GM21576 (cell line): ENCODE data around the gene KCNIP3.
"Not testable (repeated sequence)": the region's sequence is repeated elsewhere in the genome, so short reads cannot be mapped to it uniquely, and the experiment has no call there.

Experiments used
- ATAC-seq: cut with Tn5 transposase; IDR thresholded peaks from one replicate; pipeline ENCODE4 v1.9.1; 2021; ENCODE audit warnings: mild to moderate bottlenecking, moderate library complexity; ENCODE audit not compliant: unreplicated experiment

KCNIP3 gene

DNA sequence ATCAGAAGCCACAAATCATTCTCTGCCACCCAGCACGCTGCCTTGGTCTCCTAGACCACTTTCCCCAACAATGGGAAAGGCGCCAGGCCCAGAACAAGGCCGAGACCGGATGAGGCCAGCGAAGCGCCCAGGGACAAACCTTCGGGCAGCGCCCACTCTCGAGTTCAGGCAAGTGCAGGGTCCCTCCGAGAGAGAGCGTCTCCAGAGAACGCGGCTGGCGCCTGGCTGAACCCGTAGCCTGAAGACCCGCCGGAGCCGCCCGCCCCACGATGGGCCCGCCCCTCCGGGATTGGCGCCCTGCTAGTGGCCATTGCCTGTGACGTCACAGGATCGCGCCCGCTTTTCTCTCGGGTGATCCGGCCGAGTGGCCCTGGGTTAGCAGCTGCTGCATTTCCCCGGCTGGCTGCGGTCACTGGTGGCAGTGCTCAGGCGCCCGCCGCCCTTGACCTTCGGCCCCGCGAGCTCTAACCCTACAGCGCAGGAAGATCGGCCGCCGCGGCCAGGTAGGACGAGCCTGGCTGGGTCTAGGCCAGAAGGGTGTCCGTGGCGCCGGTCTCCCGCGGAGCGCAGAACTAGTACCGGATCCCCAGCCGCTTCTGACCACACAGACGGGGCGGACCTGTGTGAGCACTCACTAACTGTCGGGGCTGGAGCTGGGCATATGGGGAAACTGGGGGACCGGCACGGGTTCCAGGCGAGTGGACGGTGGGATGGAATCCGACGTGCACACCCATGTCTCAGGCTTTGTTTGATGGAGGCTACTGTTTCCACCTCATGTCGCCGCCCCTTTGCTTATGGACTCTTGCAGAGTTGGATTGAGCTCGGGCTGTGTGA, 105.4 kb downstream of the KCNIP3 start, which contains the start of gene FAHD2A:
TSS of gene FAHD2A (plus strand) at position 339 of the 834 bp plus-strand sequence. CDS start 2,851 bp downstream, outside the sequence.
- peak; percentile 90 for ATAC-seq

DNA sequence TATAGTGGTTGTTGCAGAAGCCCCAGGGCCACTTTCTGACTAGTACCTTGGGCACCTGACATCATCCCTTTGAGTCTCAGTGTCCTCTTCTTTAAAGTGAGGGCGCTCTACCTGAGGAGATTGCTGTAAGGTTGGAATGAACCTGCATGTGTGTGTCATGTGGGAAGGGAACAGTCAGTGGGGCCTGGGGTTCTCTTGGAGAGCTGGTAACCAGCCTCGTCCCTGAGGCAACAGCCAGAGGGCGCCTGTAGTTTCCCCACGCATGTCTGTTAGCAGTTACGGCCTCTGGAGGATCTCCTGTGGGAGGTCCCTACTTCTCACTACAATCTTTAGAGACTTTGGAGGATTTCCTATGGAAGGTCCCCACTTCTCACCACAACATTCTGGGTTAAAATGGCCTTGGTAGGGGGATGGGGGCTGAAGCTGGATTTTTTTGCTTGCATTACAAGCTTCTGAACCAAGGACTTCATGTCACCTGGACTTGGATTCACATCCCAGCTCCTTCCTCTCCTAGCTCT, 106.1 kb downstream of the KCNIP3 start:
- peak; percentile 32 for ATAC-seq

DNA sequence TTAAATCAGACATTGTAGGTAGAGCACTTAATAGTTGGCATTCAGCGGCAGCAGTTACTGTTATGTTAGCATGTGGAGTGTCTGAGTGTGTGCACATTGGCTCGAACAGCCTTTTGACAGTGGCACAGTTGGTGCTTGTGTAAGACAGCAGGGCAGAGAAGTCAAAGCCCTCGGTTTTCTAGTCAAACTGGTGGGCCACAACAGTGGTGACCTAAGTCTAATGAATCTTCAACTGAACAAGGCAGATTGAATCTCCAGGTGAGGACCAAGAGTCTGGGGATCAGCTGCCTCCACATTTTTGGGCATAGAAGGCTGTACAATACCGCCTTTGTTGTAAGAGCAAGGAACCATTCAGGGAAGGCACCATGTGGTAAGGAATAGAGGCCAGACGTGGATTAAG, 106.7 kb downstream of the KCNIP3 start:
- not testable (repeated sequence) for ATAC-seq

DNA sequence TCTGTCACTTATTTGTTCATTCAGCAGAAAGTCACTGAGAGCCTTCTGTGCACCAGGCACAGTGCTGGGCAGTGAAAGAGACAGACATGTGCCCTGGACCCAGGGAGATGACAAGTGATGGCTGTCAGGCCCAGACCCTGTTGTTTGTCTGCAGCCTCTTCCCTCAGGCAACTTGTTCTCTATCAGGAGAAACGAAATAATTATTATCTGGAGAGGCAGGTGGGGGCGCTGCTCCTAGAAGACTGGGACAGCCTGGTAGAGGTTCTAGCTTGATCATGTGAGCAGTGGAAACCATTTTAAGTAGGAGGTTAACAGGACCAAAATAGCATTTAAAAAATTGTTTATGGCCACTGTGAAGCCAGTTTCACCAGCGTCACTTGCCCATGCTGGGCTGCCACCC, 107.5 kb downstream of the KCNIP3 start:
- not testable (repeated sequence) for ATAC-seq

DNA sequence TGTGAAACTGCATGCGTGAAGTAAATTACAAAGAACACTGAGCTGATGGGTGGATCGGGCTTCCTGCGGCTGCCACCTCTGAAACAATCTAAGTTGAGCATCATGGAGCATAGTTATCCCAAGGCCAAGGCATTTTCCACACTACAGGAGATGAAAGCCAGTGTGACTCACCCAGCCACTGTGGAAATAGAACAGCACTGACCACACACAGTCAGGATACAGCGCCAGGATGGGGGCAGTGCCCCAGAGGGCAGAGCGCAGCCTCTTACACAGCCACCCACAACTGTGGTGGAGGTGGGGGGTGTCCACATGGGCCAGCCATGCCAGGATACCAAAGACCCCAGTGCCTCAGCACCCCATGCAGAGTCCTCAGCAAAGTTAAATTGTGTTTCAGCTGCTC, 114.1 kb downstream of the KCNIP3 start:
- not testable (repeated sequence) for ATAC-seq

DNA sequence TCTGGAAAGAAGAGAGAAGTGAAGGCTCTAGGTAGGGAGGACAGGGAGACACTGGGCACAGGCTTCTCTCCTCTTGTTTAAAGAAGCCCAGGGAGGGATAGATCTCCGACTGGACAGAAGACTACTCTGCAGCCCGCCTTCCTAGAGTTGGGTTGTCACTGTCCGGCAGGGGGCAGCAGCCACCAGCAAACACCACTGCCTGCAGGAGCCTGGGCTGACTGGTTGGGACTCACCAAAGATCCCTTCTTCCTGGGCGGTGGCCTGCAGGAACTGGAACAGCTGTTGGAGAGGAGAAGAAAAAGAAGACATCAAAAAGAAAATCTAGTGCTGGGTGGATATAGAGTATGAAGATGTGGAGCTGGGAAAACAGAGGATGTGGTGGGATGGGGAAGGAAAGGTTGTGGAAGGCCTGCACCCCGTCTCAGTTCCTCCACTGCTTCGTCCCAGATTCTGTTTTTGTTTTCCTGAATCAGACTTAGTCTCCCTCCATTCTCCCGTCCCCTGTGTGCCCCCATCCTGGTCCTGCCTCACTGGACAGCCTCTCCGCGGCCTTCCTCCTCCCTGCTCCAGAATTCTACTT, 117.0 kb downstream of the KCNIP3 start:
- ATAC-seq: not testable (repeated sequence)

DNA sequence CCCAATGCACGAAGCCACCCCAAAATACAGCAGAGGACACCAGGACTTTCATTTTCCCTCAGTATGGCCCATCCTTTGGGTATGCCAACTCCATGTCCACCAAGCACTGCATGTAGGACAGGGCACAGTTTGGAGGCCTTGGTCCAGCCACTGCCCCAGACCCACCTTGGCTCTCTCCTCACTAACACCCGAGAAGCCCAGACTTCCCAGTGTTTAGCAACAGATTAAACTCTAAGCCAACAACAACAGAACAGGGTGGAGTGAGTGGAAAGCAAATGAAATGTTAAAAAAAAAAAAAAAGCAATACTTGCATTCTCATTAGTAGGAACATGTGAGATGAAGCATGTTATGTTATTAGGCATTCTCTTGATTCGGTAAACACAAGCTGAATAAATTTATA, 118.0 kb downstream of the KCNIP3 start:
- not testable (repeated sequence) for ATAC-seq

DNA sequence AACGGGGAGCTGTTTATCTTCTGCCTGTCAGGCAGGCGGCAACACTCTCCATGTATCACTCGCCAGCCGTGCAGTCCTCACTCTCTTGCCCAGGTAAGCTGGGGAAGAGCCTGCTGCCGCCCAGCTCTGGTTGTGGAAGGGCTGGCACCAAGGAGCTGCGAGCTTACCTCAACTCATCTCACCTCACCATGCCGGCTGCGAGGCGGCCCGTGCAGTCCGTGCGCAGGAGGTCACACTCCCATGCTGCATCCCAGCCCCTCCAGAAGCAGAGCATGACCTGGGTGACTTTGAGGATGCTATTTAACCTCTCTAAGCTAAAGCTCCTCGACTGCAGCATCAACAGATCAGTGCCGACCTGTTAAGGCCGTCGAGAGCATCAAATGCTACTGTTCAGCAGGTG, 118.4 kb downstream of the KCNIP3 start:
- not testable (repeated sequence) for ATAC-seq

DNA sequence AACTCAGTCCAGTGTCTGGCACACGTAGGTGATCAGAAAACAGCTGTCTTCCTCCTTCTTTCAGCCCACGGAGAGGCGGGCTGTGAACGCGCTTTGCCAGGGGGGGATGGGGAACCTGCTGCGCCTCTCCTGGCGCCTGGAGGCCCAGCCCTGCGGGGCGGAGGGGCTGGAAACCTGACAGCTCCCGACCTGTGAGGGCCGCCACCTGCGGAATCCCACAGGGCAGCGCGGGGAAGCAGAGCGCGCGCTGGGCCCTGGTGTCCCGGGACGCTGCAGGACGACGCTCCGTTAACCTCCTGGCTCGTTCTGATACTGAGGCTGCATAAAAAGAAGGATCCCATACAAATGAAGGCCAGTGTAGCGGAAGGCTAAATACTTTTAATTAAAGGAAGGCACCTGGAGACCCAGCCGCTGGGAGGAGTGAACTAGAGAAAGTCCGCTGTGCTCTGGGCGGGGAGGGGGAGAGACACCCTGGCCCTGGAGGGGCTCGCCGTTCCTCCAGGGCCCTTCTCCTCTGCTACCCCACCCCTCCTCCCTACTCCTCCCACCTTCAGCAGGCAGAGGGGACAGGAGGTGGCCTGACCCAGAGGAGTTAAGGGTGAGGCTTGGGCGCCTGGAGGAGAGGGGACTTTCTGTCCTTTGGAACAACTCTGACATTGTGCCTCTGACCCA, 130.2 kb downstream of the KCNIP3 start:
- not testable (repeated sequence) for ATAC-seq

DNA sequence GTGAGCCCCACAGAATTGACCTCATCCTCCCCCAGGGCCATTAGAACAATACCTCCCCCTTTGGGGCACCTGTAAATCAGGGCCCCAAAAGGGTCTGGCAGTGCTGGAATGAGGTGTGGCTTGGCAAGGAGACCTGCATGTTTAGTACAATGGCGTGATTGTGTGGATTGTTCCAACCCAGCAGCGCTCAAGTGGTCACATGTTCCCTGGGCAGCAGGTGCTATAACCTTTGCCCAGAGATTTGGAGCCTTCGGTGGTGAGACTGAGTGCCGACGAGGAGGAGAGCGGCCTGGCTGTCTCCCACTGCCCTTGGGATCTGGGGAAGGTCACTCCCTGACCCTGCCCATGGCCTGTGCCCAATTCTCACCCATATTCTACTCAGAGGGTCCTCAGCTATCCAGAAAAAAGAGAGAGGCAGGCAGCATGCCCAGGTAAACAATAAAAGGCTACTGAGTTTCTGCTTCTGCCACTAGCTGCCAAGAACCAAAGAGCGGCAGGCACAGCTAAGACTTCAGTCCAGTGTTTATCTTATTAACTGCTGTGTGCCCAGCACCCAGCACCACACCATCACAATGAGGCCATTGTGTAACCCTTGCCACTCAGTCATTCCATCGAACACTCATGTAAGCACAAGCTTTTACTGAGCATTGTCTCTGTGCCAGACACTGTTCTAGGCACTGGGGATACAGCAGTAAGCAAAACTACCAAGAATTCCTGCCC, 132.8 kb downstream of the KCNIP3 start:
- ATAC-seq: not testable (repeated sequence)

DNA sequence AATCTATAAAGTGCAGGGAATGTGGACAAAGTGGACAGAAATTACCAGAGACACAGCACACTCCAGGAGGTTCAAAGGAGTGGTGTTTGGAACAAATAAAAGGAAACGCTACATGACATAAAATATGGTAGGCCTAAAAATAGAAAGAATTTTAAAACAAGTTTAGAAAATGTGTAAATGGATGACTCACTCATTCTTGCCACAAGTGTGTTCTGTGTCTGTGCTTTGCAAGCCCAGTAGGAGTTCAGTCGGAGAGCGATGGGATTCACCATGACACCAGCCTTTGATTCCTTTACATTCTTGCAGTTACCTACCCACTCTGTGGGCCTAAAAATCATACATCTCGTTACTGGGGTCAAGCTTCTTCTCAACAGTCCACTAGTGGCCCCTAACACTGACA, 136.2 kb downstream of the KCNIP3 start:
- ATAC-seq: not testable (repeated sequence)

DNA sequence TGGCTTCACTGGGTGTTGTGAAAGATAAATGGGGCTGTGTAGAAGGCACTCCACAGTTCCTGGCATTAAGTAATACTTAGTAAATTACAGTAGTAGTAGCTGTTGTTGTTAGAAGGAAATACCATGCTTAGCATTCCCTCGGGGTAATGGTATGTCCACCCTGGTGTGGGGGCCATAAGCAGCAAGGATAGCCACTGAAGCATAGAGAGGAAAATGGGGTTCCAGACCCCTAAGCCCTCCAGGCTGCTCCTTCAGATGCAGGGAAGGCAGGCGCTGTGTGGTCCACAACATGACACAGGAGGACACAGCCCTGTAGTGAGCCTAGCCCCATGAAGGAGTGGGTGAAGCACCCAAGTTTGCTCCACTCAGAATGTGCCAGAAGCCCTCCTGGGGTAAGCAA, 136.8 kb downstream of the KCNIP3 start:
- not testable (repeated sequence) for ATAC-seq

DNA sequence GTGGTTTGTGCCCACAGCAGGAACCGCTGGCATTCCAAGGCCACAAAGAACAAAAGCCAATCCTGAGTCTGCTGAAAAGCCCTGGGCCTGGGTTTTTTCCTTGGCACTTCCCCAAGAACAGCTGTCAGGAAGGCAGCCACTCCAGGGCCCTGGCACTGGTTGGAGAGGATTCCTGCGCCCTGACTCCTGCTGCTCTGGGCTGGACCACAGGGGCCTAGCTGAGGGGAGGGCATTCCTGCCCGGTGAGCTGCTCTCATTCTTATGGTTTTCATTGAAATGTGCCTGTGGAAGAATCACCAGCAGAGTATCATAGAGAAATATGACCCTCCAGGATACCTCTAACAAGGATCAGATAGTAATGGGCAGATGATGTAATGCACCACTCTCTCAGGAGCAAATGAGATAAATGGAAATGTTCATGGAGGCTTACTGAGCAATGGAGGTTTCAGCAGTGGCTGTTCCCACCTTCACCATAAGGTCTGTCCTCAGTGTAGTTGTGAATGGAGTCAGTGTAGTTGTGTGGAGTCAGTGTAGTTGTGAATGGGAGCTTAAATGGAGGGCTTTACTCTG, 137.4 kb downstream of the KCNIP3 start:
- not testable (repeated sequence) for ATAC-seq

DNA sequence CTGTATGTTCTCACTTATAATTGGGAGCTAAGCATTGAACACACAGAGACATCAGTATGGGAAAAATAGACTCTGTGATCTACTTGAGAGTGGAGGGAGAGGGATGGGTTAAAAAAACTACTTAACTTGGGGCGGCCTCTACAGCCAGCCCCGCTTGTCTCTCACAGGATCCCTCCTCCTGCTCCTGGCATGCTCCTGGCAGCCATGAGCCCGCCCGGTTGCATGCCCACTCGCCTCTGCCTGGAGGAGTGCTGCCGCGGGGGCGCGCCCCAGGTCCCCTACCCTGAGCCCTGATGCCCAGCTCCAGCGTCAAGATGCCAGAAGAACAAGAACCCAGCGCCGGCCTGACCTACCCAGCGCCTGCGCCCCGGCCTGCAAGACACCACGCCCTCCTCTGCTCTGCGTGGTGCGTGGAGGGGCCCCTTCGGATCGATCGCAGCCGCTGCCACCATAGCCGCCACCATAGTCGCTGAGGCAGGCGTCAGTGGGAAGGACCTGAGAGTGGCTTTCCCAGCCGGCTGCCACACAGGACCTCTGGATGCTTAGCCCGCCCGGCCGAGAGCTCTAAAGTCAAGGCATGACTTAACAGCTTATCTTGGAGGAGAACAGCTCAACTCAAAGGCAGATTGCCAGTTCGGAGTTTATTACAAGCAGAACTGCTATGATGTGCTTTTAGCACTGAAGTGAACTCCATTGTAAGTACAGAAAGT, 138.2 kb downstream of the KCNIP3 start:
- not testable (repeated sequence) for ATAC-seq
